HG03039 (cell line): Measurements from ENCODE around the gene SPNS2.

Source experiments
- ATAC-seq: cut with Tn5 transposase; IDR thresholded peaks from one replicate; pipeline ENCODE4 v1.9.1; 2021; ENCODE audit warnings: mild to moderate bottlenecking, moderate library complexity; ENCODE audit not compliant: unreplicated experiment

Gene SPNS2

DNA sequence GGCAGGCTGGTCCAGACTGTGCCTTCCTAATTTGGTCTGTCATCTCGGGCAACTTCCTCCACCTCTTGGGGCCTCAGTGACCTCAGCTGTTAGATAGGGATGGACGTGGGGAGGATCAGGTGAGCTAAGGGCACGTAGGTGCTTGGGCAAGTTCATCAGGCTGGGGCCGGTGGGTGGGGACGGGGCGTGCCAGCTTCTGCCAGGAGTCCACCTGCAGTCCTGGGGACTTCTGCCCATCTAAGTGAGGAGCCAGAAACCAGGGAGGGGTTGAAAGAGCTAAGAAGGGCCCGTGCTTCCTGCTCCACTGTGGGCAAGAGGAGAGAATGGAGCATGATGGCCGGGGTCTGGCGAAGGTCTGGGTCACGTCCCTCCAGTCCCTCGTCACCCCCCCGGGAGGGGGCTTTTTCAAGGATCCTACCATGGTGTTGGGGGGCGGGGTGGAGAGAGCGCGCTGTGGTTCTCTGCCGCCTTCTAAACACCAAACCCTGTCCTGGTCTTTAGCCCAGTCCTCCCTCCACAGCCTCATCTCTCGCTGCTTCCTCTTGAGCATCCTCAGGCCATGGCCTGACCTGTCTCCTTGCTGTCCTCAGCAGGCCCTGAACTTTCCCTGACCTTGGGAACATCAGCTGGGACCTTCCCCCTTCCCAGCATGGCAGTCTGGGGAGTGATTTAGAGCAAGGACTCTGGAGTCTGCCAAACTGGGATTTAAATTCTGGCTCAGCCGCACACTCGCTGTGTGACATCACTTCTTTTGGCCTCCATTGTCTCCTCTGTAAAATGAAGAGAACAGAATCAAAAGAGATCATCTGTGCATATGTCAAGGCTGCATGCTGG, 21.6 kb downstream of the SPNS2 start:
- no peak for ATAC-seq

DNA sequence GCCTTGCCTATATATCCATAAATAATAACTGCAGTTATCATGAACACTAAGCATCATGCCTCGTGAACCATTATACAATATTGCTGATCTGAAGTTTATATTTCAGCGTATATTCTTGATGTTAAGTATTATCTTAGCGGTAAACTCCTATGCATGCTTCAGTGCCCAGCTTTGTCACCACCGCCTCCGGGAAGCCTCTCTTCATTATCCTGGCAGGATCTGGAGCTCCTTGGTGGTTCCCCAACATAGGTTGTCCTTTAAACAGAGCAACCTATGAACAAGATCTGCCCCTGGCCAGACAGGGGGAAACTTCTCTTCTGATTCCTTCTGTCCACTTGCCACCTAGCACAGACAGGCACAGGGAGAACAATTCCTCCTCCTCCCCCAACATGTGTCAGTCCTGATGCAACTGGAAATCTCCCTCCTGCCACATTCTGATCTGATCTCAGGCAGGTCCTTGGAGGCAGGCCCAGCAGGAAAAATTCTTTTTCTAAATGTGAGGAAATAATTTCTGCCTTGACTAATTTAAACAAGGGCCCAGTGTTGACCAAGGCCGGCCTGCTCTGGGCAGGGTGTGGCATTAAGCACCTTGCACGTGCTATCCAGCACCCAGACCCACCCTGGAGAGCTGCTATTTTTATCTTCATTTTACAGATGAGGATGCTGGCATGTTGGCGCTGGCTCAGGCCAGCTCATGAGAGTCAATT, 22.4 kb downstream of the SPNS2 start:
- ATAC-seq: no peak

DNA sequence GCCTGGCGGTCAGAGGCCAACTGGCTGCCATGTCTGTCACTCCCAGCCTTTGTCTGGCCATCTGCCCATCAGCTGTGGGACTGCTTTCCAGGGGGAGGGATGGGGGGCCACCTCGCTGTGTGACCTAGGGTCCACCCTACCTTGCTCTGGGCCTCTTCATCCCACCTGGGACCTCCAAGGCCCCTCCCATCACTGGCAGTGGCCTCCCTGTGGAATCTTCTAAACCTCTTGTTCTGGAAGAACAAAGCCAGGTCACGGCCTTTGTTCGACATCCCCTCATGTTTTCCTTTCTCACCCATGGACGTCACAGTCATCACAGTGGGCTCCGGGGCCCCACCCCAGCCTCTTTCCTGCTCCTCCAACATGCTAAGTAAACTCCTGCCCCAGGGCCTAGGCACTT, 24.0 kb downstream of the SPNS2 start:
- no peak for ATAC-seq

DNA sequence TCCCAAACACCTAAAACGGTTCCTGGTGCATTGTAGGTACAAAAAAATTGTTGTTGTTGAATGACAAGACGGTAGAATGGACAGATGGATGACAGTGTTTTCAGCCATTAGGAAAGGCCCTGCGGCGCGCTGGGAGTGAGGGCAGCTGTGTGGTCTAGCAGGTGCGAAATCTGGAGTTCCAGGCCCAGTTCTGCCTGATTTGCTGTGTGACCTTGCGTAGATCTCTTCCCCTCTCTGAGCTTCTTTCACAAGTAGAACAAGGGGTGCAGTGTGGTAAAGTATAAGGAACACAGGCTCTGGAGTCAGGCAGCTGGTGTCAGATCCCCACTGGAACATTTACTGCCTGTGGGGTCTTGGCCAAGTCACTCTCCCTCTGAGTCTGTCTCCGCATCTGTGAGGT, 25.3 kb downstream of the SPNS2 start:
- ATAC-seq: no peak

DNA sequence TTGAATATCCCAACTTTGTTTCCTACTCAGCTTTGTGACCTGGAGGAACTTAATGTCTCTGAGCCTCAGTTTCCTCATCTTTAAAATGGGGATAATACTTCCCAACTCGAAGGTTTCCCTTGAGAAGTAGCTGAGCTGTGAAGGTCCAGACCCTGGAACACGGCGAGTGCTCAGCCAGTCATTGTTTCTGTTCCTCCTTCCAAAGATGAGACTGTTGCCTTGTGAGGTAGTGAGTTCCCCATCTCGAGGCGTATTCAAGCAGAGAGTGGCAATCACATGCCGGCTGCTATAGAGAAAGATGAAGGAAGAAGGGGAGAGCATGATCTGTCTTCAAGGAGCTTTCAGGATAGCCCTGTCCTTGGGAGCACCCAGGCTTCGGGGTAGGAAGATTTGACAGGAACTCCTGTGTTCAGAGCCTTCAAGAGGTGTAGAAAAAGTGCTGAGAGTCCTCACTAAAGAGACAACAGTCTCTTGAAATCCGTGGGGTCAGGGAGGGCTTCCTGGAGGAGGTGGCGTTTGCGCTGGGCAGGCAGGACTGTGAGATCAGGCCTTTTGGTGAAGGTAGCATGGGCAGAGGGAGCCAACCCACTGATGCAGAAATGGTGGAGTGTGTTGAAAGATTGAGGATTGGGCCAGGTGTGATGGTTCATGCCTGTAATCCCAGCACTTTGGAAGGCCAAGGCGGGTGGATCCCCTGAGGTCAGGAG, 27.2 kb downstream of the SPNS2 start:
- no peak for ATAC-seq

DNA sequence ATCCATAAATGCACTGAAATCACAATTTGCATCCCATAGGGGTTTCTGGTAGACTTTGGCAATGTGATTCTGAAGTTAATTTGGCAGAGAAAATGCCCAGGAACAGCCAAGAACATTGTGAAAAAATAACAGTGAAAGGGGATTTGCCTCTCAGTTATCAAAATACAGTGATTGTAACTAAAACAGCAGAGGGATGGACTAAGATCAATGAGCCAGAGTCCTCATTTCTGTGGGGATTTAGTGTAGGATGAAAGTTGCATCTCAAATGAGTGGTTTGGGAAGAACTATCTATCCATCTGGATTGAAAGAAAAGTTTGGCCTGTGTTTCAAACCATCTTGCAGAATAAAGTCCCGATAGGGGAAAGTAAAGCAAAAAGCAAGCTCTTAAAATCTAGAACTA, 28.5 kb downstream of the SPNS2 start:
- ATAC-seq: no peak

DNA sequence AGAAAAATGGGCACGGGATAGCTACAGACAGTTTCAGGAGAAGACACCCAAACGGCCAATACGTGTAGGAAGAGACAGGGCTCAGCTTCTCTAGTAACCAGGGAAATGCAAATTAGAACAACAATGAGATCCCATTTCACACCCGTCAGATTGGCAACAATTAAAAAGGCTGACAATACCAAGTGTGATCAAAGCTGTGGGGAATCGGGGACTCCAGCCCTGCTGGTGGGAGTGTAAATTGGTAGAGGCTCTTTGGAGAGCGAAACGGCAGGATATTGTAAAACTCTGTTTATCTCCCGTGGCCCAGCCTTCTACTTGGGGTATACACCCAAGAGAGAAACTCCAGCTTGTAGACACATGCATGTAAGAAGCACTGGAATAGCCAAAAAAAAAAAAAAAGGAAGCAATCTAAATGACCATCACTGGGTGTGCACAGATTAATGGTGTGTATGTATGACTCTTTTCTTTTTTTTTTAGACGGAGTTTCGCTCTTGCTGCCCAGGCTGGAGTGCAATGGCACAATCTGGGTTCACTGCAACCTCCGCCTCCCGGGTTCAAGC, 29.0 kb downstream of the SPNS2 start:
- no peak for ATAC-seq

DNA sequence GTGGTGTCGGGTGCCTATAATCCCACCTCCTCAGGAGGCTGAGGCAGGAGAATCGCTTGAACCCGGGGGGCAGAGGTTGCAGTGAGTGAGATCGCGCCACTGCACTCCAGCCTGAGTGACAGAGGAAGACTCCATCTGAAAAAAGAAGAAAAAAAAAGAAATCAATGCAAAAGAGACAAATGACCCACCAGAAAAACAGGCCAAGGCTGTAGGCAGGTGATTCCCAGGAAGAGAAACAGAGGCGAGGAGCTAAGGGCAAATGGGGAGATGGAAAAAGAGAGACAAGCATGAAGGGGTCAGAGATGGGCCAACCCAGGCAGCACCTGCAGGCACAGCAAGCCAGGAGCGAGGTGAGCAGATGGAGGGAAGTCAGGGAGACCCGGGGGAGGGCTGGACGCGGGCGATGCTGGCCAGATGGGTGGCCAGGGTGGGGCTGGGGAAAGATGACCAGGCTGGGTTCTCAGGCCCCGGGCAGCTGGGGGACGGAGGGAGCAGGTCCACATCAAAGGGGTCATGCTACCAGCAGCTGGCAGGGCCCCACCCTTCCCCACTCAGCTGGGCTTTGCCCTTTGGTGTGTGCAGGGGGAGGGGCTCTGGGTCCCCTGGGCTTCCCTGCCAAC, 31.0 kb downstream of the SPNS2 start:
- no peak for ATAC-seq

DNA sequence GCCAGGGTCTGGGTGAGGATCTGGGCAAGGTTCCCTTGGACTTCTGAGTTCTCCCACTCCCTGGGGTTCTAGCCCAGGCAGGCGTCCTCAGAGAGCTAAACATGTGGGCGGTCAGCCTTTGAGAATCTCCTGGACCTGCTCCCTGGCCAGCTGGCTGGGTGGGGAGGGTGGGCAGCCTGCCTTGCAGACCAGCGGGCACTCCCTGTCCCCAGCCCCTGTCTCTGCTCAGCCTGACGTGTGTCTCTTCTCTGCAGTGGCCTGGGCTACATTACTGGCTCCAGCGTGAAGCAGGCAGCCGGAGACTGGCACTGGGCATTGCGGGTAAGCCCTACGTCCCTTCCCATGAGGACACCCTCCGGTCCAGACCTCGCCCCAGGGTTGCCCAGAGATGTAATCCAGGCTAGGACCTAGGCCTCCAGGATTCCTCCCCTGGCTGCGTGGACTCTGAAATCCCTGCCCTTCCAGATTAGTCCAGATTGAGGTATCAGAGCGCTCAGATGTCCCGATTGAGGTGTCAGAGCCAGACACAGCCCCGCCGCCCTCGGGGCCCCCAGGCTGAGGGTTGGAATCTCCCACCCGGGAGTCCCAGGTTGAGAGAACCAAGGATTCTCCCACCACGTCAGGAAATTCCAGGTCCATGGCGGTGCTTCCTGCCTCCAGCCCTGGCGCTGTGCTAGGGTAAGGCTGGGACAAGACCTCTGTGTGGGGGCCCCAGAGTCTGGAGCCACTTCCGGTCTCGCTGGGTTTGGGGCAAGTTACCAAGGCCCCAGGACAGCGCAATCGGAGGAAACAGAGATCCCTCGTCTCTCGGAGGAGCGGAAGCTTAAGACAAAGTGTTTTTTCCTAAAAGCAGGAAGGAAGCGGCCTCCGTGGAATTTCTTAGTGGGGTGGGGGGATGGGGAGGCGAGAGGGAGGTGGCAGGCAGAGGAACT, 32.4 kb downstream of the SPNS2 start:
- no peak for ATAC-seq

DNA sequence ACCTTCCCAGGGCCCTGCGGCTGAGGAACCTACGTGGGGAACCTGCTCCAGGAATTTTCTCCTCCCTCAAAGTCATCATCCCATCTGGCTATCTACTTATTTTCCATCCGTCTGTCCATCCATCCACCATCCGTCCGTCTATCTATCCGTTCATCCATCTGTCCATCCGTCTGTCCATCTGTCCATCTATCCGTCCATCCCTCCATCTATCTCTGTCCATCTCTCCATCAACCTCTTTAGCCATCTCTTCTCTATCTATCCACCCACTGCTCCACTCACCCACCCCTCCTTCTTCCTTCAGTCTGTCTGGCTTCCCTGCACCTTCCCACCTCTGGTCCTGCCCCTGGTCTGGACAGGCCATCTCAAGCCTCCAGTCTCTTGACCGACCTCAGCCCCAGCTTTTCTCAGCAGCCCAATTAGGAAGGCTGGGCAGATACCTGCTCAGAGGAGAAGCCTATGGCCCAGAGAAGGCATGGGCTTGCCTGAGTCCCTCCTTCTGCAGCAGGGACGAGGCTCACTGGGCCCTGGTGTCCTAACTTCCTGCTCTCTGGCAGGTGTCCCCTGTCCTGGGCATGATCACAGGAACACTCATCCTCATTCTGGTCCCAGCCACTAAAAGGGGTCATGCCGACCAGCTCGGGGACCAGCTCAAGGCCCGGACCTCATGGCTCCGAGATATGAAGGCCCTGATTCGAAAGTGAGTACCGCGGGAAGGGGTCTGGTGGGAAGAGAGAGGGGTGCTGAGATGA, 33.5 kb downstream of the SPNS2 start:
- no peak for ATAC-seq

DNA sequence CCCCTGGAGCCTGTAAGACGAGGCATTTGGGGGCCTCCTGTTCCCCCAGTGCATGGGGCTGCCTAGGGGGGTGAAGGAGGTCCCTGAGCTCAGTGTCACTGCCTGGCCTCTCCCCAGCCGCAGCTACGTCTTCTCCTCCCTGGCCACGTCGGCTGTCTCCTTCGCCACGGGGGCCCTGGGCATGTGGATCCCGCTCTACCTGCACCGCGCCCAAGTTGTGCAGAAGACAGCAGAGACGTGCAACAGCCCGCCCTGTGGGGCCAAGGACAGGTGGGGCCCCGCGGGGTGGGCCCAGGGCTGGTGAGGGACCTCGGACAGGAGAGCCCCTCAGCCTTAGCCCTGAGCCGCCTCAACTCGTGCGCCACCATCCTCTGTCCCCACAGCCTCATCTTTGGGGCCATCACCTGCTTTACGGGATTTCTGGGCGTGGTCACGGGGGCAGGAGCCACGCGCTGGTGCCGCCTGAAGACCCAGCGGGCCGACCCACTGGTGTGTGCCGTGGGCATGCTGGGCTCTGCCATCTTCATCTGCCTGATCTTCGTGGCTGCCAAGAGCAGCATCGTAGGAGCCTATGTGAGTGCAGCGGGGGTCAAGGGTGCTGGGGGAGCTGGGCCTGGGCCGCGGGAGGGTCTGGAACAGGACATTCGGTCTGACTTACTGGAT, 34.3 kb downstream of the SPNS2 start:
- no peak for ATAC-seq

DNA sequence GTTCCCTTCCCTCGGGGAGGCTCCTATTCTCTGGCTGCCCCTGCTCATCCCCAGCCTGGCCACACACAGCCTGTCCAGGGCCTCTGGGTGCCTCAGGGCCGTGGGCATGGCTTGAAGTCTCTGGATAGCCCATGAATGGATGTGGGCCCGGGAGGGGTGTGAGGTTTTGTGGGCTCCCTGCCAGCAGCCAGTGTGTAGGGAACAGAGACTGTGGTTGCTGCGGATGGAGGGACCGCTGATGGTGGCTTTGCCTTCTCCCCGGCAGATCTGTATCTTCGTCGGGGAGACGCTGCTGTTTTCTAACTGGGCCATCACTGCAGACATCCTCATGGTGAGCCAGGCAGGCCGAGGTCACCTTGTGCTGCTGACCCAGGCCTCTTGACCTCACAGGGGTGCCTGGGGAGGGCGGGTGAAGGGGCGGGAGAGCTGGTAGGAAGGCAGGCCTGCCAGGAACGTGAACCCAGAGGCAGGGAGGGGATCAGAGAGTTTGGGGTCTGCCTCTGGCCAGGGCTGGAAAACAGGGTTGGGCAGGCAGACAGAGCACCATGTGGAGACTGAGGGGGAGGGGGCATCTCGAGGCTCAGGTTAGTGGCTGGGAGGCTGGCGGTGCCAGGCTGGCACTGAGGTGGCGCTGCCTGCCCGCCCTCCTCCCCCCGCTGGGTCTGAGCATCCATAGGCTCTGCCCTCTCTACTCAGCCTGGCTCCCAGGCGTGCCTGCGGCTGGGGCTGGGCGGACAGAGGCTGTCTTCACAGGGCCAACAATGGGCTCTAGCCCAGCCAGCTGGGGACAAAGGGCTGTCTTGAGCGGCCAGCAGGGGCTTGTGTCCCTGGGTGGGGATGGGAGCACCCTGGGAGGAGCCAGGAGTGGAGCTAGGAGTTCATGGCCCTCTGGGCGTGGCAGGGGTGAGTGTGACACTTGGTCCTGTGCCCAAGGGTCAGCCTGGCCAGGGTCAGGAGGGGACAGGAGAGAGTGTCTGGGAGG, 35.1 kb downstream of the SPNS2 start:
- no peak for ATAC-seq

DNA sequence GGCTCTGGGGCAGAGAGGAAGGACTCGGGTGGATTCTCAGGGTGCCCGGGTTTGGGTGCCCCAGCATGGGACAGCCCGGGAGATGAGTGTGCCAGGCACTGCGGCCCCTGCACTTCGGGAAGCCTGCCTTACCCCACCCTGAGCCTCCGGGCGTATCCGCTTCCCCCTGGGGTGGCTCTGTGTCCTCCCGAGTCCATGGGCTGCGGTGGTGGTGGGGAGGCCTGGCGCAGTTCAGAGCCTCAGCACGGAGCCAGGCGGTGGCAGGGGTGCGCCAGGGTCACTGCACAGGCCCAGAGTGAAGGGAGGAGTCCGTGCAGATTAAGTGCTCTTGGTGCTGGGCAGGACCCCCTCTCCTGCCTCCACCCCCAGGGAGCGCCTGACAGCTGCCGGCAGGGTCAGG, 35.8 kb downstream of the SPNS2 start:
- no peak for ATAC-seq

DNA sequence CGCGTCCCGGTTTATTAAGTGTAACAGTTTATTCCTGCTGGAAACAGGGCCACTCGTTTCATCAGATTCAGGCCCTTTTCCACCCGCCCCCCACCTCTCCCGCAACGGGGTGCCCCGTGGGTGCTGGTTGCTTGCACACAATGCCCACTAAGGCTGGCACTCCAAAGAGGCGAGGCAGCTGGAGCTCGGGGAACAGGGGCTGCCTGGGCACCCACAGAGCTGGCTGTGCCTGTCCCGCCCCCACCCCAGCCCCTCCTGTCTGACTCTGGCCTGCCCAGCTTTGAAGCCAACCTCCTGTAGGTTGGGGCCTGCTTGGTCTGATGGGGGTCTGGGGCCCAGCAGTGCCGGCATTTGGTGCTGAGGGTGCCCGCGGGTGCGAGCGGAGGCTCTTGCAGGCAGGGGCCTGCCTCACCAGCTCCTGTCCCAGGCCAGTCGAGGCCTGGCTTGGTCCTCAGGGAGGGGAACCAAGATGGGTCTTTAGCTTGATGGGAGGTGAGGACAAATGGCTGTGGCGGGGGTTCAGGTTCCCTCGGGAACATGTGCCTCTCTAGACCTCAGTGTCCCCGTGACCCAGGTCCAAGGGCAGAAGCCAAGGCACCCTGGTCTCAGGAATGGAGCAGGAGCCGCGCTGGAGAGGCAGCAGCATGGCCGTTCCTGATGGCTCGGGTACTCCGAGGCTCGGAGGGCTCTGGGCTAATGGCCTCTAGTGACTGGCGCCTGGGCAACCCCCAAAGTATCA, 36.4 kb downstream of the SPNS2 start:
- ATAC-seq: no peak

DNA sequence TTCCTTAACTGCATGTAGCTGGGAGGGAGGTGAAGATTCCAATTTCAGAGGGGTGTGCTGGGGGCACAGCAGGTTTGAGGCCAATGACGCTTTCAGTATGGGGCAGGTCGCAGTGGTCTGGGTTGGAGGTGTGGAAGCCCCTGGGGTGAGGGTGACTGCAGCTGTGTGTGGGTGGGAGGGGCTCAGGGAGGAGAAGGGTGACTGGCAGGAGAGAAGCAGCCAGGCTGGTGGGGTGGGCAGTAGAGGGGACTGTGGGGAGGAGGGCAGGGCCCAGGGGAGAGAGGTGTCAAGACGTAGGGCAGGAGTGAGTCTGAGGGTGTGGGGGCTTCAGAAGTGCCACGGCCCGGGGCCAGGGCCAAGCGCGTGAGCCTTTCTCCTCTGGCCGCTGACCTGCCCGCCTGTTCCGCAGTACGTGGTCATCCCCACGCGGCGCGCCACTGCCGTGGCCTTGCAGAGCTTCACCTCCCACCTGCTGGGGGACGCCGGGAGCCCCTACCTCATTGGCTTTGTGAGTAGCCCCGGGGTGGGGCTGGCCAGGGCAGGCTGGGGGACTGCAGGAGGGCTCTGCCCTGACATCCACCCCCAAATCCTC, 37.1 kb downstream of the SPNS2 start:
- ATAC-seq: no peak

DNA sequence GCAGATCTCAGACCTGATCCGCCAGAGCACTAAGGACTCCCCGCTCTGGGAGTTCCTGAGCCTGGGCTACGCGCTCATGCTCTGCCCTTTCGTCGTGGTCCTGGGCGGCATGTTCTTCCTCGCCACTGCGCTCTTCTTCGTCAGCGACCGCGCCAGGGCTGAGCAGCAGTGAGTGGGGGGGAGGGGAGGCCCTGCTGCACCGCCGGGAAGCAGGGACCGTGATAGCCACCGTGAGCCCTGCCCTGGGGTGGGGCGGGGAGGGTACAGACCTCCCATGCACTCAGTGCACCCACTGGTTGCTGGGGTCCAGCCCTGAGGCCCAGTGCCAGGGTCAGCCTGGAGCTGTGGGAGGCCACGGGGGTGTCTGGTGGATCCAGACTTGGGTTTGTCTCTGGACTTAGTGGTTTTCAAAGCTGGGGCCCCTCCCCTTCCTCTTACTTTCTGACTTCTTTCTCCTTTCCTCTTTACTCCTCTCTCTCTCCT, 37.6 kb downstream of the SPNS2 start:
- ATAC-seq: no peak
